GM04503 (cell line): ENCODE data around the gene PDE4DIP.
"Not testable (repeated sequence)": the region's sequence is repeated elsewhere in the genome, so short reads cannot be mapped to it uniquely, and the experiment has no call there.

Experiments used
- DNase-seq: peaks from one replicate; pipeline ENCODE4 v3.0.0-alpha.2; 2012; ENCODE audit warnings: low read depth

Gene PDE4DIP

GRCh38 chr1:148874408-148875388 lies 30.5 kb downstream of the PDE4DIP start:
- not testable (repeated sequence) for DNase-seq

DNA sequence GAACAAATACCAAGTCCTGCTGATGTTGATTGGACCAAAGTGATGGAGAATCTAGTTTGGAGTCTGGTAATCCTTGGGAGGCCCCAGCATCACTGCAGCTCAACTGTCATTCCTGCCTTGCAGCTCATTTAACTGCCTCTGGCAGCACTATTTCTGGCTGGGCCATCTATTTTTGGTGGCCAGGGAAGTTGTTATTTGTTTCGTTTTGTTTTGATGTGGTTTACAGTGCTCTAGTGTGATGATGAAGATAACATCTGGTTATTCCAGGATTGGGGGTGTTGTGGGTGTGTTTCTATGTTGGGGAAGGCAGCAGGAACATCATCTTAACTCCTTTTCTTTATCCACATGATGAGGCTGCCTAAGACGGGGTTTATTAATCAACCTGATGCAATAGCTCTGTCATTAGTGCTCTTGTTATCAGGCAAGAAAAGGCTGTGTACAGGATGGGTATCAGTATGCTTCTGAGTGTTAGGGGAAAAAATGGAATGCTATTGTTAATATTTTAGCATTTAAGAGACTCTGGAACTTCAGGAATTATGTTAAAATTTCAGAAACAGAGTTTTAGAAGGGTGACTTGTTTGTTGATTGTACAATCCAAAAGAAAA lies 35.7 kb downstream of the PDE4DIP start:
- not testable (repeated sequence) for DNase-seq

- not testable (repeated sequence) for DNase-seq
Observed at GRCh38 chr1:148881261-148881660, 37.0 kb downstream of the PDE4DIP start.

GRCh38 chr1:148885219-148885618 lies 41.0 kb downstream of the PDE4DIP start:
- not testable (repeated sequence) for DNase-seq

DNA sequence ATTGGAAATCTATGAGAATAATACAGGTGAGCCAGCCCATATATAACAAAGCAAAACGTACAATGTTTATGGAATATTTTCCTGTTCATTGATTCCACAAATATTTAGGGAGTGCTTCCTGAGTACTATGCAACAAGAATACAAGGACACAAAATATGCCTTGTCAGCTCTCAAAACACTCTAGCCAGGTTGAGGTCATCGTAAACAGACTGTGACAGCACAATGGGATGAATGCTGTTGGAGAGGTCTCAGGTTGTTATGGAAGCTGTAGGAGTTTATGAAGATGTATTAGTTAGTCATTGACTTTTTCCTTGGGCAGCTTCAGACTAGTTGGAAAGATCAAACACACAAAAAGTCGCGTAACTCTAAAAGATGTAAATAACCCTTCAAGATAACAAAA lies 42.1 kb downstream of the PDE4DIP start:
- not testable (repeated sequence) for DNase-seq

DNA sequence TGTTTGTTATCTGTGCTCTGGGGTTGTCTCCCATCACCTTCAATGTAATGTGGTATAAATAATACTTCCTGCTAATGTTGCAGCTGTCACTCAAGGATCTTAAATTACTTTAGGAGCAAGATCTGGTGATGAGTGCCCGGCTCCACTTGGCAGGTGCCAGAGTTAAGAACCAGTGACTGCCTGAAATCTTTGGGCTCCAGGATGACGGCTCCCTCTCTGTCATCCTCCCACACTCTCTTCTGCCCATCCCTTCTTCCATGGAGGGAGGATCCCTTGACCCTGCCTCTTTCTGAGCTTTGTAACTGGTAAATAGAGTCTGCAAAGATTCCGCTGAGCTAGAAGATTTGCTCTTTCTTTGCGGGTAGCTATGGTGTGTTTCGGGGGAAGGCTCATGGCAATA lies 44.4 kb downstream of the PDE4DIP start:
- DNase-seq = not testable (repeated sequence)

DNA sequence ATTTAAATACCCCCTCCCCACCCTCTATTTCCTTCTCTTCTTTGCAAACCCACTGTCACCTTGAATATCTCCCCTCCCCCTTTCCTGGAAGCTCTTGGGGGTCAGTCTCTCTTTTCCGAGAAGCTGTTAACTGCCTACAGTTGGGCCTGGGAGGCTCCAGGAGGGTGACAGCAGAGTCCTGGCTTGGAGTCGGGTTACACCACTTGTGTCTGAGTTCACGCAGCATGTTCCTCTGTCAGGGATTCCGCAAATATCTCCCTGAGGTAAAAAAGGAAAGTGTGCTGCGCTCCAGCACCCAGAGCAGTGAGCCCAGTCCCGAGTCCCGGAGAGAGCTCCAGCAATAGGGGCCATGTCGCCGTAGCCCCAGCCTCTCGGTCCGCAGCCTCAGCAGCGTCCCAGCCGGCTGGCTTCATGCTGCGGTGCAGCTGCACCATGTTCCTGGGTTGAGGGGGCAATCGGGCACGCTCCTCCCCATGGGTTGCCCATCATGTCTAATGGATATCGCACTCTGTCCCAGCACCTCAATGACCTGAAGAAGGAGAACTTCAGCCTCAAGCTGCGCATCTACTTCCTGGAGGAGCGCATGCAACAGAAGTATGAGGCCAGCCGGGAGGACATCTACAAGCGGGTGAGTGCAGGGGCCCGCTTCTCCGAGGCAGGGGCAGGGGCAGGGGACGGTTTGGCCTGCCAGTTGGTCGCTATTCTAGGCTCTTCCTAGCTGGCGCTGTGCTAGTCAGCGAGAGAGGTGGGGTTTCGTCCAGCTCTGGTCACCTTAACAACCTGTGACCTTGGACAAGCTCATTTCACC lies 45.2 kb downstream of the PDE4DIP start:
- DNase-seq = not testable (repeated sequence)

DNA sequence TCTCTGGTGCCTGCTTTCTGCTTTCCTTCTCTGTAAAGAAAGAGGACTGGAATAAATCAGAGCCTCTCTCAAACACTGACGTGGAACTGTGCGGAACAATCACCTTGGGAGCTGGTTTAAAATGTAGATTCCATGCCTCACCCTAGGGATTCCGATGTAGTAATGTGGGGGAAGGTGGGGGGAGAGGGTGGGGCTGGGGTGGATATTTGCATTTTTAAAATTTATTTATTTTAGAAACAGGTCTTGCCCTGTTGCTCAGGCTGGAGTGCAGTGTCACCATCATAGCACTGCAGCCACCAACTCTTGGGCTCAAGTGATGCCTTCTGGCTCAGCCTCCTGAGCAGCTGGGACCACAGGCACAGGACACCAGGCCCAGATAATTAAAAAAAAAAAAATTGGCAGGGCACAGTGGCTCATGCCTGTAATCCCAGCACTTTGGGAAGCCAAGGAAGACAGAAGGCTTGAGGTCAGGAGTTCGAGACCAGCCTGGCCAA lies 45.9 kb downstream of the PDE4DIP start:
- DNase-seq = not testable (repeated sequence)

DNA sequence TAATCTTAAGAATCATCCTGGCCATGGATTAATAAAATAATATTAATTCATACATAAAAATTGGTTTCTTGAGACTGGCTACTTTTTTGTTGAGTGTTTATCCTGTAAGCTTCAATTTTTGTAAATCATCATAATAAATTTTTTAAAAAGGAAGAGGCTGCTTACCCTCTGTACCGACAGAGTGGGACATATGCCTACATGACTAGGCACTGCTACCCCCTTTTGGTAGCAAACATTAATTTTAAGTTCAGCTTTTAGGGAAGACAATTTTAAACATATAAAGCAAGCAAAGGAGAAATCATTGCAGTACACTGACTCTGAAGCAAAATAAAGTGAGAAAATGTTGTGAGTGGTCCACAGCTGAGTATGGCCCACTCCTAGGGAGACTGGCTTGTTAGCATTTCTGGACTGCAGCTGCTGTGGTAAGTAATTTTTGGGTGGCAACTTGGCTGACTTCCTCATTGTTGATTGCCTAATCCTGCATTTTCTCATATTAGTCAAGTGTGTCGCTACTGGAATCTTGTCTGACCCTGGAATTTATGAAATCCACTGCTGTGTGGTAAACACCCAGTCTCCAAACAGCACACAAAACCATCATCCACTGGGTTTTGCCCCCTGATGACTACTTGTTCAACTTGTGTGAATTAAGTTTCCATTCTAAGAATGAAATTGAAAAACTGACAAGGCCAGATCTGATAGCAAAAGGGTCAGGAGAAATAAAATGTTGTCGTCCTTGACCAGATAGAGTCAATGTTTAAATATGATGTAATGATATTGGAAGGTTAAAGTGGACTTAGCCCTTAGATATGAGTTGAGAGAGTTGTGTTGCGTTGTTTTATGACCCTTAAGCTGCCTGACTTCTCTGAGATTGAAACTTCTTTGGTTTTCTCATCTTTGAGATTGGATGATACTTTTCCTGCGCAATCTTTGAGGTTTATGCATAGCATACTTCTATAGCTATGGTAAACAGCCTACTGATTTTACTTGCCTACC lies 50.4 kb downstream of the PDE4DIP start:
- not testable (repeated sequence) for DNase-seq

- not testable (repeated sequence) for DNase-seq
Observed at GRCh38 chr1:148900026-148900425, 55.8 kb downstream of the PDE4DIP start.

DNA sequence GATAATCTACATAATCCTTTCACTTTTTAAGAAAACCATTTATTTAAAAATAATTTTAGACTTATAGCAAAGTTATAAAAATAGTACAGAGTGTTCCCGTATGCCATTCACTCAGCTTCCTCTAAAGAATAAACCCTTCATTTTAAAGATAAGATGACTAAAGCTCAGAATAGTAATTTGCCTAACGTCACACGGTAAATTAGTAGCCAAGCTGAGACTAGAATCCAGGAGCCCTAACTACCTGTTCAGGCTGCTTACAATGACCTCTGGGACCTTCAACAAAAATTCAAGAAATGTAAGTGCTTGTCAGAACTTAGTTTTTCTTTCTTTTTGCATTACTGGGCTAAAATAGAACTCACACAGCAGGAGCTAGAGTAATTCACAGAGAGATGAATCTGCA lies 56.5 kb downstream of the PDE4DIP start:
- DNase-seq = not testable (repeated sequence)

- not testable (repeated sequence) for DNase-seq
Observed at GRCh38 chr1:148901150-148901952, 57.1 kb downstream of the PDE4DIP start.

DNA sequence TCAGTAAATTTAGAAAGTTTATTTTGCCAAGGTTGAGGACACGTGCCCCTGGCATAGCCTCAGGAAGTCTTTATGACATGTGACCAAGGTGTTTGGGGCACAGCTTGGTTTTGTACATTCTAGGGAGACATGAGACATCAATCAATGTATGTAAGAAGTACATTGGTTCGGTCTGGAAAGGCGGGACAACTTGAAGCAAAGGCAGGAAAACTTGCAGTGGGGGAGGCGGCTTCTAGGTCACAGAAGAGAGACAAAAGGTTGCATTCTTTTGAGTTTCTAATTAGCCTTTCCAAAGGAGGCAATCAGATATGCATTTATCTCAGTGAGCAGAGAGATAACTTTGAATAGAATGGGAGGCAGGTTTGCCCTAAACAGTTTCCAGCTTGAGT lies 57.7 kb downstream of the PDE4DIP start:
- not testable (repeated sequence) for DNase-seq

- not testable (repeated sequence) for DNase-seq
Observed at GRCh38 chr1:148909219-148909826, 65.1 kb downstream of the PDE4DIP start.

DNA sequence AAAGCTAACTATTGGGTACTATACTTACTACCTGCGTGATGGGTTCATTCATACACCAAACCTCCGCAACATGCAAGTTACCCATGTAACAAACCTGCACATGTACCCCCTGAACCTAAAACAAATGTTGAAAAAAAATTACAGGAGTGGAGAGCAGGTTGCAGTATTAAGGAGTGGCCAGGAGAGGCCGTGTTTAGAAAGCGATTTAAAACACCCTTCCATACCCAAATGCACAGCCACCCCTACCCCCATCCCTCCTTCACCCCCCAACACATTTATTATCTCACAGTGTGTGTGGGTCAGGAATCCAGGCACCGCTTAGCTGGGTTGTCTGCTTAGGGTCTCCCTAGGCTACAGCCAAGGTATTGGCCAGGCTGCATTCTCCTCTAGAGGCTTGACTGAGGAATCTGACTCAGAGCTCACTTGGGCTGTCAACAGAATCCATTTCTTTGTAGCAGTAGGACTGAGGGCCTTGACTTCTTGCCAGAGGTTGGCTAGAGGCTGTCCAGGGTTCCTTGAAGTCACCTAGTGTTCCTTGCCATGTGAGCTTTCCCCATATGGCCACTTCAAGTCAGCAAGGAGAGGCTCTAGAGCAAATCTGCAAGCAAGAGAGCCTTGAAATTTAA lies 67.2 kb downstream of the PDE4DIP start:
- DNase-seq = not testable (repeated sequence)

GRCh38 chr1:148916222-148916621 lies 72.0 kb downstream of the PDE4DIP start:
- DNase-seq = not testable (repeated sequence)

GRCh38 chr1:148916695-148917348 lies 72.6 kb downstream of the PDE4DIP start:
- DNase-seq = not testable (repeated sequence)

DNA sequence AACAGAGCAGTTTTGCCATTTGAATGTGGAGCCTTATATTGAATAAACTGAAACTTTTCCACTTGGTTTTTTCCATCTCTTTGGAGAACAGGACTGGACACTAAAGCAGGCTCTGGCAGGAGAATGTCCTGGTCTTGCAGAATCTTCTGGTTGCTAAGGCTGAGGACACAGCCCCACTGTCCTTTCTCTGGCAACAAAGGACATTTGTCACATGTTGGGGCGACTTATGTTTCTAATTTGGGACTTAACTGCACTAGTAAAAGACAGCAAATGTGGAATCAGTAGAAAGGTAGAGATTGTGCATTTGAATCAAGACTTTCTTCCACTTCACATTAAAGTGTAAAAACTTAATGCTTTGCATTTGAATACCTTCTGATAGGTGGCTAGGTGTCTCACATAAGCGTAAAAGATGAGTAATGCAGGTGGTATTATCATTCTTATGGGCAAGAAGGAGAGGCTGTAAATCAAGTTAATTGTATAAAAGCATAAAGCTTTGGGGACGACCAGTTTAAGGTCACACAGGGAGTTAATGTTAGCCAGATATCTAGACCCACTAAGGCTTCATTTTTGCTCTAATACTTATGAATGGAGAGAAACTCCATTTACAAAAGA lies 74.7 kb downstream of the PDE4DIP start:
- DNase-seq = not testable (repeated sequence)
